Measurements from ENCODE around the gene WNK2.

WNK2 gene

GRCh38 chr9:93218671-93219420 lies 34.9 kb downstream of the WNK2 start:
- DNase-seq (ENCODE audit: low read depth), result no peak

- DNase-seq (ENCODE audit: low read depth), result no peak
These were observed 35.8 kb downstream of the WNK2 start for GRCh38 chr9:93219692-93220091.

- DNase-seq (ENCODE audit: low read depth), result no peak
These were observed 36.7 kb downstream of the WNK2 start for GRCh38 chr9:93220627-93221026.

GRCh38 chr9:93221044-93221443 lies 37.1 kb downstream of the WNK2 start:
- no peak for DNase-seq (ENCODE audit: low read depth)

- DNase-seq (ENCODE audit: low read depth), result no peak
These were observed 38.9 kb downstream of the WNK2 start for GRCh38 chr9:93222890-93223259.

GRCh38 chr9:93223260-93224180 lies 39.6 kb downstream of the WNK2 start:
- no peak for DNase-seq (ENCODE audit: low read depth)

- DNase-seq (ENCODE audit: low read depth), result no peak
These were observed 40.7 kb downstream of the WNK2 start for GRCh38 chr9:93224591-93224990.

DNA sequence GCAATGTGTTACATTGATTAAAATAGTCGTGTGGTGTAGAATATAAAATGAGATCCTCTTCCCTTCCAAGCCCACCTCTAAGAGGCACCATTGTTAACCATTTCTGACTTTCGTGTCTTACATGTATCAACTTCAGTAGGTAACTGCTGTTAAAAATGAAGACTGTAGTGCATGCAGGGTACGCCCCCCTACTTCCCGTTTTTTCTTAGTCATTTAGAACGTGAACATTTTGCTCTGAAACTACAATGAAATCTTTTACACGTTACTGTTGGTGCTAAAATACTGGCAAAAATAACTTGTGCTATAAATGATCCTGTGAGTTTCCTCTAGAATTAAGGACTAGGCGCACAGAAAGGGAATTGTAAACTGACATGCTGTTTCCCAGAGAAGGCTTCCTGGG lies 41.5 kb downstream of the WNK2 start:
- DNase-seq (ENCODE audit: low read depth), result no peak

- no peak for DNase-seq (ENCODE audit: low read depth)
These were observed 42.0 kb downstream of the WNK2 start for GRCh38 chr9:93225892-93226291.

DNA sequence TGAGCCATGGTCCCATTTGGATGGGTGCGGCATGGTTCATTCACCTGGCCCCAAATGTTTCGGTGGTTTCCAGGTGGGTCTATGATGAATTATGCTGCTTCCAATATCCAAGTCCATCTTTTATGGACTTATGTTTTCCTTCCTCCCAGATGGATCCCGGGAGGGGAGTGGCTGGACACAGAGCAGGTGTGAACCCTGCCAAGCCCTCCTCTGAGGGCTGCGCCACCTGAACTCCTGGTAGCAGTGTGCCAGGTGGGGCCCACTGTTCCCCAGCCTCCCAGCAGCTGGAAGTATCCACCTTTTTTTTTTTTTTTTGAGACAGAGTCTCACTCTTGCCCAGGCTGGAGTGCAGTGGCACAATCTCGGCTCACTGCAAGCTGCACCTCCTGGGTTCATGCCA lies 42.9 kb downstream of the WNK2 start:
- DNase-seq (ENCODE audit: low read depth), result no peak

GRCh38 chr9:93228030-93228429 lies 44.1 kb downstream of the WNK2 start:
- DNase-seq (ENCODE audit: low read depth), result no peak

- no peak for DNase-seq (ENCODE audit: low read depth)
These were observed 44.5 kb downstream of the WNK2 start for GRCh38 chr9:93228453-93228852.

DNA sequence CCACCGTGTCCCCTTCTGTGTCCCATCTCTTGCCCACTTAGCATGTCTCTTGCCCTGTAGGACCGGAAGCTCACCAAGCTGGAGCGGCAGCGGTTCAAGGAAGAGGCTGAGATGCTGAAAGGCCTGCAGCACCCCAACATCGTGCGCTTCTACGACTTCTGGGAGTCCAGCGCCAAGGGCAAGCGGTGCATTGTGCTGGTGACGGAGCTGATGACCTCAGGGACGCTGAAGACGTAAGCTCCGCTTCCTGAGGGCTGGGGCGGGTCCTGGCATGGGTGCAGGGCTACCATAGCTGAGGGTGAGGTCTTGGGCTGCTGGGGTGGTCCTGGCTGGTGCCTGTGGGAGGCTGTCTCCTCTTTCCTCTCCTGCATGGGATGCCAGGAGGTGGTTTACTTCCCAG lies 45.7 kb downstream of the WNK2 start:
- DNase-seq (ENCODE audit: low read depth), result no peak

DNA sequence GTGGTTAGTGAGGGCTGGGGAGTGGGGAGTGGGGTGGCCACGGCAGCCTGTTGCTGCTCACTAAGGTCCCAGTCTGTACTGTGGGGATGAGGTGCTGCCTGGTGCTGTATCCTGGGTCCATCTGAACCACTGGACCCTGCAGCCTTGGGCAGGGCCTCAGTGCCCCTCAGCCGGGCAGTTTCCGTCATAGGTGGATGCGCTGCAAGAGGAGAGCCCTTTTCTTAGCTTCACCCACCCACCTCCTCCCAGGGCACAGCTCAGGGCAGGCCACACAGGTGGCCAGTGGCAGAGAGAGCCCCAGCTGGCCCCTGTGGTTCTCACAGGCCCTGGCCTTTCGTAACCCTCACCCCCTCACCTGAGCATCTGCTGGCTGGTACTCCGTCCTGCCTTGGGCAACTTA lies 46.2 kb downstream of the WNK2 start:
- DNase-seq (ENCODE audit: low read depth), result no peak

DNA sequence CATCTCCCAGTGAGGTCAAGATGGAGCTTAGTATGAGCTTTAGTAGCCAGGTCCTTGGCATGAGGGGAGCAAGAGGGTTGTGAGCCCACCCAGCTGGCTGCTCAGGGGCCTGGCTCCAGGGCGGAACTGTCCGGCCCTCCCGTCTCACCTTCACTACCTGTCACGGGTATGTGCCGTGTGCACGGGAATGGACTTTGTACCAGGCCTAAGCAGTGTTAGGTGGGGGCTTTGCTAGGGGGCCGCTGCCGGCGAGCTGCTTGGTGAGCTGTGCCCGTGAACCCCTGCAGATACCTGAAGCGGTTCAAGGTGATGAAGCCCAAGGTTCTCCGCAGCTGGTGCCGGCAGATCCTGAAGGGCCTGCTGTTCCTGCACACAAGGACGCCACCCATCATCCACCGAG lies 46.7 kb downstream of the WNK2 start:
- DNase-seq (ENCODE audit: low read depth), result no peak

DNA sequence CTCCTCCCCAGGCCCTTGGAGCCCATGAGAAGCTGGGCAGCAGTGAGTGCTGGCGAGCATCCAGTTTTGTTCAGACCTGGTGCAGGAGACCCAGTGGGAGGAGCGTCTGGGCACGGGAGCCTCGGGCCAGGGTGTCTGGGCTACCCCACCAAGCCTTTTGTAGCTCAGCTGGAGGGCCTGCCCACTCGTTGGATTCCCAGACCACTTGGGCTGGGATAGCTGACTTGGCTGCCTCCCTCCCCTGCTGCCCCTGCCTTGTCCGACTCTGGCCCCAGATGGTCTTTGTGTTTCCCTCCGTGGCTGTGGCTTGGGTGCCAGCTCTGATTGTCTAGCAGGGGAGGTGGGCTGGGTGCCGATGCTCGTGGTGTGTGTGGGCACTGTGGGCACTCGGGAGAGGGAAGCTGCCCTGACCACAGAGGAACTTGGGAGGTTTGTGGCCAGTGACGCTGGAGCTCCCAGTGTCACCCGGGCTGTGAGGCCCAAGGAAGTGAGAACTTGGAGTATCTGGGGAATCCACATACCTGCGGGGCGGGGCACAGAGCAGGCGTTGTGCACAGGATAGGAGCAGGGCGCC lies 47.3 kb downstream of the WNK2 start:
- no peak for DNase-seq (ENCODE audit: low read depth)

DNA sequence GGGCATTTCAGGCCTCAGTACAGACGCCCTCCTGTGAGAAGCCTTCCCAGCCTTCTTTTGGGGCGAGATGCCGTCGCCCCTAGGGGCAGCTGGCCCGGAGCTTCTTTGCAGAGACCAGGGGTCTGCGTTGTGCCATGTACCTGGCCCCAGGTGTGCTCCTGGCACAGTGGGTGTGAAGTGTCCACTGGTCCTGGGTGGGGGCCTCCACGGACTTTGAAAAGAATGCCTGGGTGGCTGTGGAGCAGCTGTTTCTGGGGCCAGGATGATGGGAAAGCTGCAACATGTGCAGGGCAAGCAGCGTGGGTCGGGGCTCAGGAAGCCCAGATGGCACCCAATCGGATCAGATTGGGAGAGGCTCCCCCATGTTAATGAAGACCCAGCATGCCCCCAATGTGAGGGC lies 47.8 kb downstream of the WNK2 start:
- DNase-seq (ENCODE audit: low read depth), result no peak

DNA sequence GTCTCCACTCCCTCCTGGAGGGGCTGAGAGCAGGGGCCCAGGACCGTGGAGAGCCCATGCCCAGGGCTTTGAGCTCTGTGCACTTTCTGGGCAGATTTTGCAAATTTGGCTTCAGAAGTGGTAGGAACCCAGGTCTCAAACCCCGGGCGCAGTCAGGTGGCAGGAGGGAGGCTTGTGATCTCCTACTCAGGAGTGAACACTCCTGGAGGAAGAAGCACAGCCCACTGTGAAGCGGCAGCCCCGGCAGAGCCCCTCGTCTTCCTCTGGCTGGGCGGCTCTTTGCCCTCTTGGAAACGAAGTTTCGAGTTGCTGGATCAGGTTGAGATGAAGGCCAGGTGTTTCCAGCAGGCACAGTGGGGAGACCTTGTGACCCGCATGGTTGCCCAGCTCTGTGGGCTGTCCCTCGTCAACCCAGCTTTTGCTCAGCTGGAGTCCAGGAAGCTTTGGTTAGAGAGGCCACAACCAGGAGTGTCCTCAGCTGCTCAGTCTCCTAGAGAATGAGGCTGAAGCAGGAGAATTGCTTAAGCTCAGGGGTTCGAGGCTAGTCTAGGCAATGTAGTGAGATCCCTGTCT lies 48.5 kb downstream of the WNK2 start:
- no peak for DNase-seq (ENCODE audit: low read depth)

DNA sequence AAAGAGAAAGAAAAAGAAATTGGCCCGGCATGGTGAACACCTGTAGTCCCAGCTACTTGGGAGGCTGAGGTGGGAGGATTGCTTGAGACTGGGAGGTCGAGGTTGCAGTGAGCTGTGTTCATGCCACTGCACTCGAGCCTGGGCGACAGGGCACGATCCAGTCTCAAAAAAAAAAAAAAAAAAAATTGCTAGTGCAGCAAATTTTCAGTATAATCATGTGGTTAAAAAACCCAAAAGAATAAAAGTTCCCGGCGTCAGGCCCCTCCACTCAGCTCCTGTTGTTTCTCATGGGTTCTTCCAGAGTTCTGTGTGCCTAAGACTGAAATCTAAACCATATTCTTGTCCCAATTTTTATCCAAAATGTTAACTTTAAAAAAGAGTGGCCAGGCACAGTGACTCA lies 49.1 kb downstream of the WNK2 start:
- no peak for DNase-seq (ENCODE audit: low read depth)

DNA sequence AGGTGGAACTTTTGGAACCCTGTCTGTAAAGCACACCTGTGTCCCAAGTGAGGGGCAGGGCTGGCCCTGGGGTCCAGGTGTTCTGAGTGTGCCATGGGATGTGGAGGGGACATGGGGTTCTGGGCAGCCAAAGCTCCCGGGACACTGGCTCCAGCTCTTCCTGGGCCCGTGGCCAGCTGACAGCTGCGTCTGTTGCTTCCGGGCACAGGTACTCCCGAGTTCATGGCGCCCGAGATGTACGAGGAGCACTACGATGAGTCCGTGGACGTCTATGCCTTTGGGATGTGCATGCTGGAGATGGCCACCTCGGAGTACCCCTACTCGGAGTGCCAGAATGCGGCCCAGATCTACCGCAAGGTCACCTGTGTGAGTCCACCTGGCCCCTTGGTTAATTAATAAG lies 50.7 kb downstream of the WNK2 start:
- DNase-seq (ENCODE audit: low read depth), result no peak

- DNase-seq (ENCODE audit: low read depth), result no peak
These were observed 51.5 kb downstream of the WNK2 start for GRCh38 chr9:93235300-93235960.

- no peak for DNase-seq (ENCODE audit: low read depth)
These were observed 52.7 kb downstream of the WNK2 start for GRCh38 chr9:93236541-93237206.
